ENCODE results near the gene SLCO2A1.

The SLCO2A1 gene

GRCh38 chr3:133895208-133896001, 134.3 kb downstream of the SLCO2A1 start, which contains the start of gene RAB6B:
RAB6B (minus strand) TSS chr3:133895882; CDS start chr3:133895466, 416 bp downstream.
- DNase-seq, result no peak

GRCh38 chr3:133894353-133895207, 135.1 kb downstream of the SLCO2A1 start:
- DNase-seq, result no peak

GRCh38 chr3:133893683-133894352, 135.9 kb downstream of the SLCO2A1 start:
- DNase-seq, result no peak

GRCh38 chr3:133892541-133893231, 137.0 kb downstream of the SLCO2A1 start:
- no peak for DNase-seq

- no peak for DNase-seq
These were observed 137.9 kb downstream of the SLCO2A1 start for GRCh38 chr3:133891662-133892378.

- no peak for DNase-seq
These were observed 138.6 kb downstream of the SLCO2A1 start for GRCh38 chr3:133890972-133891644.

GRCh38 chr3:133890037-133890436, 139.7 kb downstream of the SLCO2A1 start:
- no peak for DNase-seq

- DNase-seq, result no peak
These were observed 140.9 kb downstream of the SLCO2A1 start for GRCh38 chr3:133888726-133889340.

GRCh38 chr3:133887803-133888703, 141.7 kb downstream of the SLCO2A1 start:
- no peak for DNase-seq

GRCh38 chr3:133887074-133887802, 142.5 kb downstream of the SLCO2A1 start:
- no peak for DNase-seq

- DNase-seq, result no peak
These were observed 143.5 kb downstream of the SLCO2A1 start for GRCh38 chr3:133886031-133886722.

- no peak for DNase-seq
These were observed 144.6 kb downstream of the SLCO2A1 start for GRCh38 chr3:133884887-133885711.

GRCh38 chr3:133884054-133884886, 145.5 kb downstream of the SLCO2A1 start:
- no peak for DNase-seq

GRCh38 chr3:133883641-133884040, 146.1 kb downstream of the SLCO2A1 start:
- no peak for DNase-seq

- DNase-seq, result no peak
These were observed 146.6 kb downstream of the SLCO2A1 start for GRCh38 chr3:133882986-133883586.

Data from activated CD4-positive, CD25-positive, alpha-beta regulatory T cell (primary cell).